M059J (cell line): ENCODE results near the gene GUCY2D. TPM values are rescaled to one million over a fixed set of nuclear protein-coding genes. Genes with fewer than 3 reads are reported as not detected.

Experiments
- DNase-seq: peaks from one replicate; pipeline ENCODE4 v3.0.0-alpha.2; 2012; ENCODE audit warnings: low read depth
- total RNA-seq: library from RNA; depleted of rRNA; stranded (reverse); fragments of >200 nt; shearing (Covaris generic); gene quantifications from 2 replicates; pipeline ENCODE4 v1.2.3, GENCODE V29; 2014; rRNA removed

The GUCY2D gene
- total RNA-seq, 1 experiment from 2014 or later: not detected

DNA sequence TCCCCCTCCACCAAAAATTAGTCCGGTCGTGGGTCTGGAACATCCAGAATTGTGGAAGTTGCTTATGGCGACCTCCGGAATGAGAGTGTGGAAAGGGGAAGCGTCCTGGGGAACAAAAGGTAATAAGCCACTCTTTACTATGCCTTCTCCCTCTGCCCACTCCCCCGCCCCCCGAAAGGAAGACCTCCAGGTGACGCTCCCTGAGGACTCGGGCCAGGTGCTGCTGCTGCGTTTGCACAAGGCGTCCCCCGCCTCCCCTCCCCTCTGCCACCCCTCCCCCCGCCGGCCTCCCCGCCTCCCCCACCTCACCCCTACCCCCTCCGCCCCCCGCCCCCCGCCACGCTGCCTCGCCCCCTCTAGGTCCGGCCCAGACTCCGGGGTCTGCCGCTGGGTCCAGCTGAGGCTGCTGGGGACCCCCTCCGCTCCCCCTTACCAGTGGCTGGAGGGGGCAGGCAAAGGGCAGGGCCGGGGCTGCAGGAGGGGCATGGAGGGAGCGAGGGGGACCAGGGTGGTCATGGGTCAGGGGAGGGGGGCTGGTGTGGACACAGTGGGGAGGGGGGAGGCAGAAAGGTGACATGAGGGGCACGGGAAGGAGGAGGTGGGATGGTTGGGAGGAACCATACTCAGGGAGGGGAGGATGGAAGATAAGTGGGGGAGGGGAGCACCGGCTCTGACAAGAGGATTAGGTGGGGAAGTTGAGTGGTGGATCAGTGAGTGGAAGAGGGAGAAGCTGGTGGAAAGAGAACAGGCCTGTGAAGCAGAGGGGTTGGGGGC lies 61.5 kb downstream of the GUCY2D start:
- no peak for DNase-seq

- no peak for DNase-seq
These were observed 62.2 kb downstream of the GUCY2D start for GRCh38 chr17:8064561-8065019.

- DNase-seq: peak; percentile 26
These were observed 64.7 kb downstream of the GUCY2D start for GRCh38 chr17:8066841-8067775.

DNA sequence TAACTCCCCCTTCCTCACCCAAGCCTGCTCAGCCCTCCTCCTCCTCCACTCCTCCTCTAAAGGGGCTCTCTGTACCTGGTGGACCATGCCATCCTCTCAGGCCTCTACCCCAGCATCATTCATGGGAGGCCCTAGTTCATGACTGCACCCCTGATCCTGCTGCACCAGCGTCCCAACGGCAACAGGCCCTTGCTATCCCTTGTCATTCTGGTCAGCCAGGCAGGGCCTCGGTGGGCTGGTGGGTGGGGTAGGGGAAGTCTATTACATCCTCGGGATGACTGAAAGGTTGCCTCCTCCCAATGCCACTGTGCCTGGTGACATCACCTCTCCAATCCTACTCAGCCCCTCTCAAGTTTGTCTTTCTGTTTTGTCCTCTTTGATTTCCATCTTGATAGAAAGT lies 65.4 kb downstream of the GUCY2D start:
- DNase-seq: no peak

DNA sequence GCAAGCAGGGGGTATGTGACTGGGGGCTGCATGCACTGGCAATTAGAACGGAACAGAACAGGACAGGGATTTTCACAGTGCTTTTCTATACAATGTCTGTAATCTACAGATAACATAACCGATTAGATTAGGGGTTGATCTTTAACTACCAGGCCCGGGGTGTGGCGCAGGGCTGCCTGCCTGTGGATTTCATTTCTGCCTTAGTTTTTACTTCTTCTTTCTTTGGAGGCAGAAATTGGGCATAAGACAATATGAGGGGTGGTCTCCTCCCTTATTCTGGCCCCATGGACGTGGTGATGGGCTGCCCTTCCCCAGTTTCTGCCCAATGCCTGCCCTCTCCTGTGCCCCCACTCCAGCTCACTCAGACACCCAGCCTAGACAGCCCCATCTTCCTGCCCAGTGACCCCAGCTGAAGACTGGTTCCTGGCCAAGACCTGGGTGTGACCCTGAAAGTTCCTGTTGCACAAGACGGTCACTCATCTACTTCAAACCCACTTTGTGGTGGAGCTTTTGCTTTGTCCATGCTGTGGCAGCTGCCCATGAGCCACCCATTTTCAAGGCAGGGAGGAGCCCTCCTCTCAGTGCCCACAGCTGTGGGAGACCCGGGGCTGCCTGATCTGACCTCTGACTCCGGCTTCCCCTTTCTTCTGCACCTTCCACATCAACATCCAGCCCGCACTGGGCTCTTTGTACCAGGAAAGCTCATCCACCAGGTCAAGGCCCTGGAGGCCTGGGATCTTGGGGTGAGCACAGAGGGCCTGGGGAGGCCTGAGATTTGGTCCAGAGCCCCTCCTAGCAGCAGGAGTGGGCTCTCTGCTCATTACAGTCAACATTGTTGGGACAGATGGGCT lies 66.5 kb downstream of the GUCY2D start:
- DNase-seq: no peak

GRCh38 chr17:8069587-8069860 lies 67.1 kb downstream of the GUCY2D start:
- no peak for DNase-seq

Other genes starting within 250 kb of the GUCY2D start
- 0.59 and 3.2 TPM in 2 replicates for gene KDM6B, start 168.4 kb upstream of the GUCY2D start, total RNA-seq
- gene TMEM88, start 147.5 kb upstream of the GUCY2D start, total RNA-seq: 0.49 TPM in 1 of 2 replicates, not detected in the other
- gene NAA38, start 145.1 kb upstream of the GUCY2D start, total RNA-seq: 49.4 and 68.2 TPM in 2 replicates
- 6.6 and 14.2 TPM in 2 replicates for gene CYB5D1, start 144.6 kb upstream of the GUCY2D start, total RNA-seq
- gene CHD3, start 113.8 kb upstream of the GUCY2D start, total RNA-seq: 15.6 and 31.3 TPM in 2 replicates
- 0.86 and 7.8 TPM in 2 replicates for gene RNF227, start 86.3 kb upstream of the GUCY2D start, total RNA-seq
- not detected in 2 replicates for gene KCNAB3, start 72.8 kb upstream of the GUCY2D start, total RNA-seq
- gene TRAPPC1, start 70.7 kb upstream of the GUCY2D start, total RNA-seq: 58.1 and 61.8 TPM in 2 replicates
- 14.3 and 29.9 TPM in 2 replicates for gene CNTROB, start 70.4 kb upstream of the GUCY2D start, total RNA-seq
- not detected in 2 replicates for gene ALOX15B, start 36.4 kb downstream of the GUCY2D start, total RNA-seq
- not detected in 2 replicates for gene ALOX12B, start 85.1 kb downstream of the GUCY2D start, total RNA-seq
- 0.44 TPM in 1 of 2 replicates, not detected in the other for gene ALOXE3, start 115.9 kb downstream of the GUCY2D start, total RNA-seq
- gene HES7, start 121.5 kb downstream of the GUCY2D start, total RNA-seq: 0.22 and 0.94 TPM in 2 replicates
- gene PER1, start 149.8 kb downstream of the GUCY2D start, total RNA-seq: 10.6 and 18.4 TPM in 2 replicates
- 3.8 and 4.4 TPM in 2 replicates for gene VAMP2, start 160.3 kb downstream of the GUCY2D start, total RNA-seq
- 27.5 and 31.5 TPM in 2 replicates for gene TMEM107, start 173.8 kb downstream of the GUCY2D start, total RNA-seq
- 3.9 and 6.8 TPM in 2 replicates for gene BORCS6, start 187.6 kb downstream of the GUCY2D start, total RNA-seq
- 78.7 and 123 TPM in 2 replicates for gene AURKB, start 208.0 kb downstream of the GUCY2D start, total RNA-seq
- 0.49 and 3.1 TPM in 2 replicates for gene CTC1, start 245.4 kb downstream of the GUCY2D start, total RNA-seq
- 14.5 and 22.9 TPM in 2 replicates for gene PFAS, start 246.7 kb downstream of the GUCY2D start, total RNA-seq